Nucleus accumbens (tissue), 56 donors: Measurements from ENCODE around the gene MED12.

Experiments used
- DNase-seq, 56 donors: peaks; one replicate each; lab custom pipeline; 2025; lab: John Stamatoyannopoulos, UW

MED12 gene

GRCh38 chrX:71106427-71106826 lies 12.0 kb upstream of the MED12 start, which contains the start of gene CXorf65:
TSS of gene CXorf65 (minus strand) at chrX:71106740. CDS start at chrX:71106556, 184 bp downstream.
- DNase-seq: no peak

- no peak for DNase-seq
These were observed 11.2 kb upstream of the MED12 start for GRCh38 chrX:71107245-71107644.

- DNase-seq: no peak
These were observed 10.5 kb upstream of the MED12 start for GRCh38 chrX:71107762-71108360.

GRCh38 chrX:71109051-71109450 lies 9.3 kb upstream of the MED12 start:
- DNase-seq: no peak

- DNase-seq: no peak
These were observed 7.1 kb upstream of the MED12 start, which contains the start of gene IL2RG for GRCh38 chrX:71111141-71111843. TSS of gene IL2RG (minus strand) at chrX:71111577. CDS start at chrX:71111539, 38 bp downstream.

GRCh38 chrX:71111921-71112431 lies 6.4 kb upstream of the MED12 start:
- no peak for DNase-seq

GRCh38 chrX:71117358-71117757 lies 1.0 kb upstream of the MED12 start:
- DNase-seq: no peak

- DNase-seq: peak in 6 of 56 donors; percentile 13 to 43 (median 20)
These were observed 664 bp downstream of the MED12 start for GRCh38 chrX:71118985-71119535.

- DNase-seq: no peak
These were observed 9.9 kb downstream of the MED12 start for GRCh38 chrX:71128166-71128833.

GRCh38 chrX:71128915-71129765 lies 10.7 kb downstream of the MED12 start:
- DNase-seq: peak in 49 of 56 donors; percentile 1 to 81 (median 28)

GRCh38 chrX:71131510-71131909 lies 13.1 kb downstream of the MED12 start:
- DNase-seq: no peak

- no peak for DNase-seq
These were observed 22.0 kb downstream of the MED12 start for GRCh38 chrX:71140440-71140839.

- peak in 35 of 56 donors; percentile 0 to 63 (median 19) for DNase-seq
These were observed 25.1 kb downstream of the MED12 start for GRCh38 chrX:71143508-71143907.

GRCh38 chrX:71144651-71145050 lies 26.3 kb downstream of the MED12 start, which contains the start of gene NLGN3:
TSS of gene NLGN3 (plus strand) at chrX:71144841. CDS start at chrX:71147750, 2,909 bp downstream.
- peak in 48 of 56 donors; percentile 0 to 71 (median 31) for DNase-seq

- DNase-seq: peak in 19 of 56 donors; percentile 6 to 39 (median 17)
These were observed 29.3 kb downstream of the MED12 start for GRCh38 chrX:71147496-71148277.

- no peak for DNase-seq
These were observed 29.9 kb downstream of the MED12 start for GRCh38 chrX:71148278-71148663.

- no peak for DNase-seq
These were observed 33.0 kb downstream of the MED12 start for GRCh38 chrX:71151366-71151765.

GRCh38 chrX:71154196-71154595 lies 35.8 kb downstream of the MED12 start:
- DNase-seq: no peak

- no peak for DNase-seq
These were observed 36.2 kb downstream of the MED12 start for GRCh38 chrX:71154641-71155040.
